ENCODE data around the gene AMZ1. TPM values are rescaled to one million over a fixed set of nuclear protein-coding genes. Genes with fewer than 3 reads are reported as not detected.

The AMZ1 gene
- total RNA-seq, 1 donor from 2014 or later = not detected

- peaks cover 22% of the 10 kb centered on the region for H3K79me2 ChIP-seq (ENCODE audit: low read depth)
- no peaks in the 10 kb centered on the region for H3K27me3 ChIP-seq
- no peaks in the 10 kb centered on the region for H3K9me3 ChIP-seq (ENCODE audit: low read depth)
- no peaks in the 10 kb centered on the region for H3K4me1 ChIP-seq
- TF ChIP-seq EZH2 (IDR thresholded peaks at IDR 0.05) (no peak), EZH2phosphoT487 (IDR thresholded peaks at IDR 0.05) (no peak), CTCF (IDR thresholded peaks at IDR 0.05) (no peak)
- no peaks in the 10 kb centered on the region for H3K36me3 ChIP-seq
- no peak overlapping the region for H2AFZ ChIP-seq (replicated peaks)
- H3K4me3 ChIP-seq = no peak overlapping the region
- peaks cover 3% of the 10 kb centered on the region for H3F3A ChIP-seq (ENCODE audit: low read depth)
- peaks cover 54% of the 10 kb centered on the region for H3K4me1 Mint-ChIP-seq
- no peak overlapping the region for H3K4me3 Mint-ChIP-seq
- no peak overlapping the region for H3K27ac ChIP-seq
- H3K27ac Mint-ChIP-seq = no peak overlapping the region
- H4K20me1 ChIP-seq (ENCODE audit: low read depth) = peaks cover 14% of the 10 kb centered on the region
- H3K27me3 Mint-ChIP-seq (ENCODE audit: insufficient read depth, low read depth) = peaks cover 9% of the 10 kb centered on the region
- no peak overlapping the region for H3K4me2 ChIP-seq
- peaks cover 16% of the 10 kb centered on the region for H3K36me3 Mint-ChIP-seq
- no peak overlapping the region for H3K9ac ChIP-seq
- no peak for DNase-seq (ENCODE audit: low spot score)
- no peaks in the 10 kb centered on the region for H3K9me3 Mint-ChIP-seq
Observed at GRCh38 chr7:2761131-2761624, 73.2 kb downstream of the AMZ1 start.

GRCh38 chr7:2761801-2762497, 73.9 kb downstream of the AMZ1 start:
- Mint-ChIP-seq H3K9me3 (no peaks in the 10 kb centered on the region), H3K27me3 (ENCODE audit: insufficient read depth, low read depth) (peaks cover 9% of the 10 kb centered on the region), H3K4me3 (no peak overlapping the region), H3K4me1 (peaks cover 54% of the 10 kb centered on the region), H3K36me3 (peaks cover 10% of the 10 kb centered on the region), H3K27ac (peak overlapping the region; percentile 22)
- Histone ChIP-seq H3K4me1 (no peaks in the 10 kb centered on the region), H3K27ac (no peak overlapping the region), H3K4me2 (no peak overlapping the region), H4K20me1 (ENCODE audit: low read depth) (peaks cover 14% of the 10 kb centered on the region), H3K9me3 (ENCODE audit: low read depth) (no peaks in the 10 kb centered on the region), H3K36me3 (no peaks in the 10 kb centered on the region), H3K9ac (no peak overlapping the region), H3K79me2 (ENCODE audit: low read depth) (peaks cover 22% of the 10 kb centered on the region), H3F3A (ENCODE audit: low read depth) (peaks cover 3% of the 10 kb centered on the region), H3K27me3 (no peaks in the 10 kb centered on the region), H3K4me3 (no peak overlapping the region), H2AFZ (replicated peaks) (no peak overlapping the region)
- no peak for TF ChIP-seq CTCF (IDR thresholded peaks at IDR 0.05)
- TF ChIP-seq EZH2phosphoT487 (IDR thresholded peaks at IDR 0.05) = no peak
- no peak for TF ChIP-seq EZH2 (IDR thresholded peaks at IDR 0.05)
- no peak for DNase-seq (ENCODE audit: low spot score)

GRCh38 chr7:2763597-2763996, 75.6 kb downstream of the AMZ1 start:
- Histone ChIP-seq H3K27me3 (no peaks in the 10 kb centered on the region), H3K36me3 (no peaks in the 10 kb centered on the region), H3K4me3 (no peak overlapping the region), H3K79me2 (ENCODE audit: low read depth) (peaks cover 19% of the 10 kb centered on the region), H3K4me1 (no peaks in the 10 kb centered on the region), H3K27ac (no peak overlapping the region), H3K9me3 (ENCODE audit: low read depth) (no peaks in the 10 kb centered on the region), H3K4me2 (no peak overlapping the region), H3F3A (ENCODE audit: low read depth) (peaks cover 3% of the 10 kb centered on the region), H3K9ac (no peak overlapping the region), H4K20me1 (ENCODE audit: low read depth) (peaks cover 14% of the 10 kb centered on the region), H2AFZ (replicated peaks) (no peak overlapping the region)
- Mint-ChIP-seq H3K4me3 (no peak overlapping the region), H3K27me3 (ENCODE audit: insufficient read depth, low read depth) (peaks cover 7% of the 10 kb centered on the region), H3K36me3 (peaks cover 17% of the 10 kb centered on the region), H3K27ac (no peak overlapping the region), H3K9me3 (no peaks in the 10 kb centered on the region), H3K4me1 (peaks cover 39% of the 10 kb centered on the region)
- TF ChIP-seq EZH2phosphoT487 (IDR thresholded peaks at IDR 0.05) (no peak), CTCF (IDR thresholded peaks at IDR 0.05) (no peak), EZH2 (IDR thresholded peaks at IDR 0.05) (no peak)
- DNase-seq (ENCODE audit: low spot score) = no peak

All from neural progenitor cell (in vitro differentiated cells).